Endothelial cell of umbilical vein (primary cell): ENCODE measurements around the gene MAST4.

Experiments used
- CTCF ChIP-seq, 2 donors: IDR thresholded peaks; 1 replicate in 1 of 2; 2 replicates in 1 of 2; pipeline ENCODE4 v1.5.1; 2011; ENCODE audit warnings: low read length in 2 of 2, mild to moderate bottlenecking in 2 of 2, moderate library complexity in 2 of 2, control low read depth in 1 of 2, inconsistent platforms in 1 of 2, low read depth in 1 of 2; ENCODE audit not compliant: insufficient read depth in 1 of 2; ENCODE audit errors: extremely low read depth in 1 of 2
- EZH2 ChIP-seq: IDR thresholded peaks from 2 replicates; pipeline ENCODE4 v1.6.1; 2012; ENCODE audit warnings: borderline replicate concordance, low read depth, mild to moderate bottlenecking, moderate library complexity, low read length, inconsistent platforms; ENCODE audit not compliant: severe bottlenecking
- FOS ChIP-seq: IDR thresholded peaks from 2 replicates; pipeline ENCODE4 v1.6.1; 2011; ENCODE audit warnings: mild to moderate bottlenecking, low read length, moderate library complexity, borderline replicate concordance; ENCODE audit not compliant: insufficient read depth
- MAX ChIP-seq: IDR thresholded peaks from 2 replicates; pipeline ENCODE4 v1.6.1; 2011; ENCODE audit not compliant: insufficient read depth, insufficient read length
- MYC ChIP-seq: IDR thresholded peaks from one replicate; pipeline ENCODE4 v1.6.1; 2011; ENCODE audit warnings: mild to moderate bottlenecking, low read depth, low read length

- TF ChIP-seq EZH2, result no peak
- no peak for TF ChIP-seq CTCF (IDR thresholded peaks at IDR 0.05; ENCODE audit: extremely low read depth in 1 of 2, insufficient read depth in 1 of 2, low read depth in 1 of 2, low read length in 2 of 2)
- TF ChIP-seq FOS, result no peak
- no peak for TF ChIP-seq MYC
- TF ChIP-seq MAX, result no peak
These were observed 255.1 kb downstream of the MAST4 start for GRCh38 chr5:66851306-66851705.
